Amniotic stem cell (primary cell): ENCODE data around the gene CRISP2.
"Not testable (repeated sequence)": the region's sequence is repeated elsewhere in the genome, so short reads cannot be mapped to it uniquely, and the experiment has no call there.

Experiments
- DNase-seq: peaks from one replicate; lab custom pipeline; 2025; lab: John Stamatoyannopoulos, UW

CRISP2 gene

GRCh38 chr6:49713346-49713745 lies at the start of gene CRISP2:
Gene CRISP2, minus strand, starts transcription at chr6:49713543. Its CDS starts 4,347 bp downstream, at chr6:49709196.
- DNase-seq: no peak

GRCh38 chr6:49744259-49744658 lies 30.9 kb upstream of the CRISP2 start, which contains the start of gene CRISP3:
Gene CRISP3, minus strand, starts transcription at chr6:49744388. Its CDS starts 21 bp downstream, at chr6:49744367.
- DNase-seq: no peak

GRCh38 chr6:49743429-49743828 lies 30.1 kb upstream of the CRISP2 start:
- DNase-seq: no peak

GRCh38 chr6:49739423-49739822 lies 26.1 kb upstream of the CRISP2 start:
- no peak for DNase-seq

- DNase-seq: no peak
These were observed 22.7 kb upstream of the CRISP2 start for GRCh38 chr6:49736017-49736508.

- DNase-seq: no peak
These were observed 20.3 kb upstream of the CRISP2 start for GRCh38 chr6:49733680-49734079.

GRCh38 chr6:49732781-49733180 lies 19.4 kb upstream of the CRISP2 start:
- DNase-seq: no peak

GRCh38 chr6:49730251-49730650 lies 16.9 kb upstream of the CRISP2 start:
- no peak for DNase-seq

- DNase-seq: not testable (repeated sequence)
These were observed 10.6 kb upstream of the CRISP2 start for GRCh38 chr6:49723917-49724316.

- DNase-seq: no peak
These were observed 8.0 kb upstream of the CRISP2 start for GRCh38 chr6:49721297-49721696.

GRCh38 chr6:49720372-49720771 lies 7.0 kb upstream of the CRISP2 start:
- no peak for DNase-seq

GRCh38 chr6:49698478-49698877 lies 14.9 kb downstream of the CRISP2 start:
- no peak for DNase-seq

- no peak for DNase-seq
These were observed 19.8 kb downstream of the CRISP2 start for GRCh38 chr6:49693512-49693911.

- no peak for DNase-seq
These were observed 20.8 kb downstream of the CRISP2 start for GRCh38 chr6:49692534-49692933.

GRCh38 chr6:49676671-49677281 lies 36.6 kb downstream of the CRISP2 start:
- no peak for DNase-seq

- no peak for DNase-seq
These were observed 37.5 kb downstream of the CRISP2 start for GRCh38 chr6:49675816-49676215.

- DNase-seq: no peak
These were observed 45.2 kb downstream of the CRISP2 start for GRCh38 chr6:49668083-49668511.

- DNase-seq: no peak
These were observed 46.2 kb downstream of the CRISP2 start for GRCh38 chr6:49666930-49667757.

- no peak for DNase-seq
These were observed 46.9 kb downstream of the CRISP2 start for GRCh38 chr6:49666480-49666879.

GRCh38 chr6:49664817-49665216 lies 48.5 kb downstream of the CRISP2 start:
- DNase-seq: no peak

GRCh38 chr6:49664054-49664453 lies 49.3 kb downstream of the CRISP2 start:
- DNase-seq: not testable (repeated sequence)

- DNase-seq: no peak
These were observed 50.5 kb downstream of the CRISP2 start for GRCh38 chr6:49662892-49663261.

- no peak for DNase-seq
These were observed 51.0 kb downstream of the CRISP2 start for GRCh38 chr6:49662231-49662891.
